Left lung (tissue), 10 donors: ENCODE results near the gene SMURF1. TPM values are rescaled to one million over a fixed set of nuclear protein-coding genes. Genes with fewer than 3 reads are reported as not detected.

Source experiments
- ATAC-seq: fragments of 200-7000 bp; cut with Tn5 transposase; one replicate; pipeline ENCODE4 v1.9.1; 2020; ENCODE audit warnings: moderate library complexity
- DNase-seq, 4 donors: peaks; one replicate each; pipeline ENCODE4 v3.0.0-alpha.2; 2013 to 2020
- H3K27ac ChIP-seq, 2 donors: fragments of 200-600 bp; sonication (generic) in 1 of 2; one replicate each; pipeline versions ENCODE4 v1.5.0 to v1.8.0; 2020 to 2021
- H3K27me3 ChIP-seq, 2 donors: fragments of 200-600 bp; sonication (generic) in 1 of 2; one replicate each; pipeline versions ENCODE4 v1.5.0 to v1.8.0; 2020 to 2021
- H3K36me3 ChIP-seq, 2 donors: fragments of 200-600 bp; sonication (generic) in 1 of 2; one replicate each; pipeline versions ENCODE4 v1.5.0 to v1.8.0; 2020 to 2021
- H3K4me1 ChIP-seq, 2 donors: fragments of 200-600 bp; one replicate each; pipeline ENCODE4 v1.8.0; 2021
- H3K4me3 ChIP-seq, 2 donors: fragments of 200-600 bp; sonication (generic) in 1 of 2; one replicate each; pipeline versions ENCODE4 v1.5.0 to v1.8.0; 2020 to 2021; ENCODE audit warnings: mild to moderate bottlenecking in 1 of 2
- H3K9me3 ChIP-seq, 2 donors: fragments of 200-600 bp; sonication (generic) in 1 of 2; one replicate each; pipeline versions ENCODE4 v1.5.0 to v1.8.0; 2020 to 2021
- CTCF ChIP-seq, 2 donors: fragments of 200-600 bp; sonication (generic) in 1 of 2; IDR thresholded peaks; one replicate each; pipeline versions ENCODE4 v1.5.0 to v1.8.0; 2021; ENCODE audit warnings: antibody characterized with exemption in 2 of 2
- intact Hi-C, 2 donors: fragments of 100-400 bp; cut with DNase I; formaldehyde crosslinking; loops; one replicate each; pipeline versions ENCODE4 v1.11.2 to v1.14.2; 2022
- polyA plus RNA-seq, 6 donors: library from polyadenylated mRNA; unstranded; fragments of 120-200 nt; gene quantifications; one replicate each; pipeline ENCODE4 v1.2.1, GENCODE V29; 2013; ENCODE audit not compliant: insufficient read length in 6 of 6
- total RNA-seq, 2 donors: library from RNA; stranded (reverse); fragmentation: NEBNext Ultra II Directional; extraction: Animal tissue kit (Norgen Biotek cat#: 25700); gene quantifications; one replicate each; pipeline ENCODE4 v1.2.1, GENCODE V29; 2021
- donor health status: DM: no; HTN: yes; CAD: no.
- donor health status: DM: no; HTN: no; CAD: no.

The SMURF1 gene
- total and polyA plus RNA-seq, 8 donors: 15.6 to 43.4 (median 18.3) TPM

- Histone ChIP-seq H3K27me3 (no peaks in the 10 kb centered on the region), H3K4me3 (no peak overlapping the region), H3K9me3 (no peaks in the 10 kb centered on the region), H3K36me3 (peaks cover 0 to 75% of the 10 kb centered on the region in 2 donors), H3K4me1 (no peaks in the 10 kb centered on the region), H3K27ac (no peak overlapping the region)
- no peak for TF ChIP-seq CTCF (IDR thresholded peaks at IDR 0.05)
- DNase-seq (peak in 1 of 4 donors; percentile 55), ATAC-seq (no peak)
- intact Hi-C loops: no loop called here
These were observed 129.6 kb downstream of the SMURF1 start for GRCh38 chr7:99014113-99014985.

GRCh38 chr7:99013266-99014112, 130.4 kb downstream of the SMURF1 start:
- H3K27me3 ChIP-seq: no peaks in the 10 kb centered on the region
- no peak overlapping the region for H3K27ac ChIP-seq
- DNase-seq (peak in 1 of 4 donors; percentile 63), ATAC-seq (no peak)
- H3K4me3 ChIP-seq: no peak overlapping the region
- H3K9me3 ChIP-seq: no peaks in the 10 kb centered on the region
- no peaks in the 10 kb centered on the region for H3K4me1 ChIP-seq
- TF ChIP-seq CTCF (IDR thresholded peaks at IDR 0.05): no peak
- intact Hi-C loops: no loop called here
- H3K36me3 ChIP-seq: peaks cover 0 to 79% of the 10 kb centered on the region in 2 donors

GRCh38 chr7:99012722-99013121, 131.2 kb downstream of the SMURF1 start:
- H3K4me3 ChIP-seq: no peak overlapping the region
- no peak for TF ChIP-seq CTCF (IDR thresholded peaks at IDR 0.05)
- H3K36me3 ChIP-seq: peaks cover 0 to 87% of the 10 kb centered on the region in 2 donors
- intact Hi-C loops: no loop called here
- no peak overlapping the region for H3K27ac ChIP-seq
- DNase-seq (peak in 1 of 4 donors; percentile 28), ATAC-seq (no peak)
- H3K9me3 ChIP-seq: no peaks in the 10 kb centered on the region
- H3K27me3 ChIP-seq: no peaks in the 10 kb centered on the region
- no peaks in the 10 kb centered on the region for H3K4me1 ChIP-seq

- Histone ChIP-seq H3K27me3 (no peaks in the 10 kb centered on the region), H3K4me1 (no peaks in the 10 kb centered on the region), H3K36me3 (peaks cover 0 to 94% of the 10 kb centered on the region in 2 donors), H3K4me3 (no peak overlapping the region), H3K9me3 (no peaks in the 10 kb centered on the region), H3K27ac (no peak overlapping the region)
- TF ChIP-seq CTCF (IDR thresholded peaks at IDR 0.05): no peak
- DNase-seq (peak in 1 of 4 donors; percentile 68), ATAC-seq (no peak)
- intact Hi-C loops: no loop called here
These were observed 132.1 kb downstream of the SMURF1 start for GRCh38 chr7:99011706-99012404.
